ENCODE data around the gene RAB28. TPM values are rescaled to one million over a fixed set of nuclear protein-coding genes. Genes with fewer than 3 reads are reported as not detected.
A peak's percentile ranks its signal among the peaks of the same experiment; 100 is the strongest.

Gene RAB28
- total RNA-seq: 10 to 100 TPM; 16.8 to 40.9 (median 26.0) TPM

GRCh38 chr4:13484122-13484748, at the start of gene RAB28:
Gene RAB28 (minus strand): TSS chr4:13484340.
- WGBS, 10 experiments: 0 to 2% (median 0%) methylated on average over 2 to 9 of the region's 59 CpGs; no CpG with 5 or more reads in 7 of the 10 experiments
- peak within 1 kb of the TSS; percentile 99 for H3K27ac ChIP-seq
- H3K4me1 ChIP-seq (replicated peaks in 1 of 2): peaks cover 3 to 9% of the 10 kb centered on the region in 2 donors
- in situ Hi-C loops (cut with MboI; ENCODE audit: low pct_unique_long_range_greater_than_20kb in 2 of 9, low sequenced_read_pairs in 9 of 9, unreplicated experiment in 9 of 9): no loop called here
- peak; percentile 90 to 96 (median 94) for ATAC-seq (replicated peaks in 6 of 8)
- peak within 1 kb of the TSS; percentile 54 to 74 (median 62) for H3K4me3 ChIP-seq

GRCh38 chr4:13531625-13531998, 47.5 kb upstream of the RAB28 start:
- no peak overlapping the region for H3K27ac ChIP-seq
- WGBS, 10 experiments: 16 to 100% (median 49%) methylated on average over 1 to 8 of the region's 8 CpGs
- ATAC-seq (replicated peaks in 6 of 8): no peak
- H3K4me3 ChIP-seq: no peak overlapping the region
- in situ Hi-C loops (cut with MboI; ENCODE audit: low pct_unique_long_range_greater_than_20kb in 2 of 9, low sequenced_read_pairs in 9 of 9, unreplicated experiment in 9 of 9): loop anchor here in 7 of 9 experiments (25.0 kb wide), 3 partner anchors 669 to 794 kb away; no protein-coding TSS in a partner anchor
- peaks cover 5 to 19% of the 10 kb centered on the region in 2 donors for H3K4me1 ChIP-seq (replicated peaks in 1 of 2)

- WGBS, 10 experiments: 13 to 80% (median 22%) methylated on average over 1 to 27 of the region's 35 CpGs; no CpG with 5 or more reads in 1 of the 10 experiments
- Histone ChIP-seq H3K4me3 (no peak overlapping the region), H3K4me1 (replicated peaks in 1 of 2) (peaks cover 4 to 19% of the 10 kb centered on the region in 2 donors), H3K27ac (no peak overlapping the region)
- ATAC-seq (replicated peaks in 6 of 8): peak in 2 of 8 experiments; percentile 10 to 68
- in situ Hi-C loops (cut with MboI; ENCODE audit: low pct_unique_long_range_greater_than_20kb in 2 of 9, low sequenced_read_pairs in 9 of 9, unreplicated experiment in 9 of 9): loop anchor here in 7 of 9 experiments (25.0 kb wide), 3 partner anchors 669 to 794 kb away; no protein-coding TSS in a partner anchor
Measured at GRCh38 chr4:13530823-13531624, 46.9 kb upstream of the RAB28 start.

- WGBS, 10 experiments: 6 to 43% (median 33%) methylated on average over 1 to 19 of the region's 37 CpGs; no CpG with 5 or more reads in 1 of the 10 experiments
- Histone ChIP-seq H3K4me3 (no peak overlapping the region), H3K4me1 (replicated peaks in 1 of 2) (peaks cover 0 to 13% of the 10 kb centered on the region in 2 donors), H3K27ac (no peak overlapping the region)
- no peak for ATAC-seq (replicated peaks in 6 of 8)
- in situ Hi-C loops (cut with MboI; ENCODE audit: low pct_unique_long_range_greater_than_20kb in 2 of 9, low sequenced_read_pairs in 9 of 9, unreplicated experiment in 9 of 9): loop anchor here in 7 of 9 experiments (25.0 kb wide), 3 partner anchors 667 to 792 kb away; no protein-coding TSS in a partner anchor
Measured at GRCh38 chr4:13529128-13529919, 45.2 kb upstream of the RAB28 start.

- in situ Hi-C loops (cut with MboI; ENCODE audit: low pct_unique_long_range_greater_than_20kb in 2 of 9, low sequenced_read_pairs in 9 of 9, unreplicated experiment in 9 of 9): loop anchor here in 7 of 9 experiments (25.0 kb wide), 3 partner anchors 666 to 791 kb away; no protein-coding TSS in a partner anchor
- ATAC-seq (replicated peaks in 6 of 8): no peak
- Histone ChIP-seq H3K4me1 (replicated peaks in 1 of 2) (peaks cover 0 to 9% of the 10 kb centered on the region in 2 donors), H3K27ac (no peak overlapping the region), H3K4me3 (no peak overlapping the region)
- 0 to 30% (median 14%) methylated on average over 1 to 5 of the region's 5 CpGs; no CpG with 5 or more reads in 1 of the 10 experiments for WGBS, 10 experiments
Measured at GRCh38 chr4:13528821-13529127, 44.6 kb upstream of the RAB28 start.

- in situ Hi-C loops (cut with MboI; ENCODE audit: low pct_unique_long_range_greater_than_20kb in 2 of 9, low sequenced_read_pairs in 9 of 9, unreplicated experiment in 9 of 9): loop anchor here in 7 of 9 experiments (25.0 kb wide), 3 partner anchors 666 to 791 kb away; no protein-coding TSS in a partner anchor
Measured at GRCh38 chr4:13527981-13528820, 44.1 kb upstream of the RAB28 start.

GRCh38 chr4:13527192-13527980, 43.2 kb upstream of the RAB28 start:
- in situ Hi-C loops (cut with MboI; ENCODE audit: low pct_unique_long_range_greater_than_20kb in 2 of 9, low sequenced_read_pairs in 9 of 9, unreplicated experiment in 9 of 9): loop anchor here in 7 of 9 experiments (25.0 kb wide), 3 partner anchors 665 to 790 kb away; no protein-coding TSS in a partner anchor
- Histone ChIP-seq H3K4me3 (no peak overlapping the region), H3K4me1 (replicated peaks in 1 of 2) (peaks cover 0 to 9% of the 10 kb centered on the region in 2 donors), H3K27ac (no peak overlapping the region)
- 1 to 33% (median 9%) methylated on average over 1 to 14 of the region's 46 CpGs; no CpG with 5 or more reads in 2 of the 10 experiments for WGBS, 10 experiments
- peak in 3 of 8 experiments; percentile 8 to 37 (median 23) for ATAC-seq (replicated peaks in 6 of 8)

More at GRCh38 chr4:13527981-13528820, 44.1 kb upstream of the RAB28 start:
- peak in 4 of 8 experiments; percentile 38 to 48 (median 42) for ATAC-seq (replicated peaks in 6 of 8)
- peaks cover 0 to 9% of the 10 kb centered on the region in 2 donors for H3K4me1 ChIP-seq (replicated peaks in 1 of 2)
- WGBS, 10 experiments: 4 to 28% (median 16%) methylated on average over 3 to 14 of the region's 35 CpGs; no CpG with 5 or more reads in 1 of the 10 experiments
- H3K27ac ChIP-seq: no peak overlapping the region
- H3K4me3 ChIP-seq: no peak overlapping the region

- WGBS, 10 experiments: 20 to 80% (median 57%) methylated on average over 1 to 3 of the region's 3 CpGs; no CpG with 5 or more reads in 2 of the 10 experiments
- H3K4me3 ChIP-seq: no peak overlapping the region
- peaks cover 0 to 8% of the 10 kb centered on the region in 2 donors for H3K4me1 ChIP-seq (replicated peaks in 1 of 2)
- in situ Hi-C loops (cut with MboI; ENCODE audit: low pct_unique_long_range_greater_than_20kb in 2 of 9, low sequenced_read_pairs in 9 of 9, unreplicated experiment in 9 of 9): loop anchor here in 7 of 9 experiments (25.0 kb wide), 3 partner anchors 664 to 789 kb away; no protein-coding TSS in a partner anchor
- no peak overlapping the region for H3K27ac ChIP-seq
- ATAC-seq (replicated peaks in 6 of 8): no peak
Measured at GRCh38 chr4:13526658-13527057, 42.5 kb upstream of the RAB28 start.

- no peak overlapping the region for H3K27ac ChIP-seq
- WGBS, 10 experiments: 7 to 90% (median 30%) methylated on average over 1 to 4 of the region's 4 CpGs; no CpG with 5 or more reads in 1 of the 10 experiments
- ATAC-seq (replicated peaks in 6 of 8): peak in 1 of 8 experiments; percentile 15
- H3K4me3 ChIP-seq: no peak overlapping the region
- in situ Hi-C loops (cut with MboI; ENCODE audit: low pct_unique_long_range_greater_than_20kb in 2 of 9, low sequenced_read_pairs in 9 of 9, unreplicated experiment in 9 of 9): loop anchor here in 7 of 9 experiments (25.0 kb wide), 3 partner anchors 663 to 788 kb away; no protein-coding TSS in a partner anchor
- no peaks in the 10 kb centered on the region for H3K4me1 ChIP-seq (replicated peaks in 1 of 2)
Measured at GRCh38 chr4:13525606-13526281, 41.6 kb upstream of the RAB28 start.

GRCh38 chr4:13524504-13525243, 40.5 kb upstream of the RAB28 start:
- Histone ChIP-seq H3K27ac (no peak overlapping the region), H3K4me3 (no peak overlapping the region), H3K4me1 (replicated peaks in 1 of 2) (no peaks in the 10 kb centered on the region)
- WGBS, 10 experiments: 18 to 60% (median 38%) methylated on average over 1 to 20 of the region's 36 CpGs; no CpG with 5 or more reads in 3 of the 10 experiments
- in situ Hi-C loops (cut with MboI; ENCODE audit: low pct_unique_long_range_greater_than_20kb in 2 of 9, low sequenced_read_pairs in 9 of 9, unreplicated experiment in 9 of 9): loop anchor here in 7 of 9 experiments (25.0 kb wide), 3 partner anchors 662 to 787 kb away; no protein-coding TSS in a partner anchor
- ATAC-seq (replicated peaks in 6 of 8): no peak

Measured in motor neuron (in vitro differentiated cells).